Activated T-cell treated with anti-CD3 and anti-CD28 coated beads, Interleukin-2, amount 50 U/mL, for 72 hours (primary cell): ENCODE data around the gene MAP3K2. TPM values are rescaled to one million over a fixed set of nuclear protein-coding genes. Genes with fewer than 3 reads are reported as not detected.
A peak's percentile ranks its signal among the peaks of the same experiment; 100 is the strongest.

Experiments used
- ATAC-seq, 2 donors: fragments of 150-1000 bp; cut with Tn5 transposase; replicated peaks in 1 of 2; 2 replicates each; pipeline ENCODE4 v1.10.0; 2021; ENCODE audit warnings: moderate library complexity in 2 of 2, mild to moderate bottlenecking in 1 of 2
- DNase-seq, 2 donors: peaks; one replicate each; pipeline ENCODE4 v3.0.0; 2021 to 2022; ENCODE audit warnings: mixed read lengths in 1 of 2
- H3K27ac Mint-ChIP-seq: one replicate; pipeline ENCODE4 v1.8.0; 2022; ENCODE audit warnings: mild to moderate bottlenecking, moderate library complexity, mixed read lengths
- H3K27me3 Mint-ChIP-seq: one replicate; pipeline ENCODE4 v1.8.0; 2022; ENCODE audit warnings: low read depth, mixed read lengths
- H3K36me3 Mint-ChIP-seq, 2 donors: one replicate each; pipeline ENCODE4 v1.8.0; 2022; ENCODE audit warnings: mixed read lengths in 2 of 2, mild to moderate bottlenecking in 1 of 2; ENCODE audit not compliant: insufficient read depth in 2 of 2
- H3K4me1 Mint-ChIP-seq: one replicate; pipeline ENCODE4 v1.8.0; 2022; ENCODE audit warnings: low read depth, mixed read lengths
- H3K4me3 Mint-ChIP-seq, 2 donors: one replicate each; pipeline ENCODE4 v1.8.0; 2022; ENCODE audit warnings: mild to moderate bottlenecking in 2 of 2, mixed read lengths in 2 of 2, moderate library complexity in 2 of 2
- H3K9me3 Mint-ChIP-seq, 2 donors: one replicate each; pipeline ENCODE4 v1.8.0; 2022; ENCODE audit warnings: mixed read lengths in 2 of 2
- total RNA-seq, 2 donors: library from RNA; stranded (reverse); gene quantifications; one replicate each; pipeline ENCODE4 v1.2.3, GENCODE V29; 2022

MAP3K2 gene
- total RNA-seq, 2 donors from 2014 or later: 48.9 to 49.1 TPM

GRCh38 chr2:127283275-127283674 is 104.5 kb downstream of the MAP3K2 start:
- Mint-ChIP-seq H3K4me1 (peaks cover 19% of the 10 kb centered on the region), H3K9me3 (peaks cover 0 to 5% of the 10 kb centered on the region in 2 donors), H3K36me3 (peaks cover 25 to 50% of the 10 kb centered on the region in 2 donors), H3K4me3 (no peak overlapping the region), H3K27ac (no peak overlapping the region), H3K27me3 (no peaks in the 10 kb centered on the region)
- DNase-seq (no peak), ATAC-seq (no peak)

DNA sequence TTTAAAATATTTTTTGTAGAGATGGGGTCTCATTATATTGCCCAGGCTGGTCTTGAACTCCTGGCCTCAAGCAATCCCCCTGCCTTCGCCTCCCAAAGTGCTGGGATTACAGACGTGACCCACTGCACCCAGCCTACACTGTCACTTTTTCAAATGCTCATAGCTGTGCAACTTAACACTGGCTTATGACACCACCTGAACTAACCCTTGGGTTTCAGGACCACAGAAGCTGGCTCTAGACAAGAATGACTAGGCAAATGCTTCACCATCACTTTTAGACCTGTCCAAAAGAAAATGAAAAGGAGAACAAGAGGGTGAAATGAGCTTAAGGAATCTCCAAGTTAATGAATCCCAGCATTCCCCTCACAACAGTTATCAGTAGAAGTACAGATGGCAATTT is 107.1 kb downstream of the MAP3K2 start:
- H3K4me3 Mint-ChIP-seq: no peak overlapping the region
- peaks cover 15 to 38% of the 10 kb centered on the region in 2 donors for H3K36me3 Mint-ChIP-seq
- no peaks in the 10 kb centered on the region for H3K27me3 Mint-ChIP-seq
- DNase-seq (no peak), ATAC-seq (no peak)
- peaks cover 0 to 5% of the 10 kb centered on the region in 2 donors for H3K9me3 Mint-ChIP-seq
- H3K4me1 Mint-ChIP-seq: peaks cover 27% of the 10 kb centered on the region
- H3K27ac Mint-ChIP-seq: no peak overlapping the region

DNA sequence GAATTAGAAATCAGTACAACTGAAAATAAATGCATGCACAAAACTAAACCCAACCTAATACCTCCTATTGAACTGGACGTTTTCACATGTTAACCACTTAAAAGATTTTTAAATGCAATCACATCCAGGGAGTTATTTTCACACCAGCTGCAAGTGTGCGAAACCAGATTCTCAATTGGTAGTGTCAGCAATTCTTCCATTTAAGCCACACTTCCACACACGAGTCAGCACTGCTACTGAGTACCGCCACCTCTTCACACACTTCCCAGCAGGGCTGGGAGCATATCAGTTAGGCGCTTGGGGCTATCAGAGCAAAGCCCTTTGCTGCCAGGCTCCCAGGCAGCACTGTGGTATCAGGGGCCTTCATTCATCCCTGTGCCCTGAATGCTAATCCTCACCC is 108.0 kb downstream of the MAP3K2 start:
- DNase-seq (no peak), ATAC-seq (no peak)
- H3K27me3 Mint-ChIP-seq: no peaks in the 10 kb centered on the region
- peaks cover 15 to 36% of the 10 kb centered on the region in 2 donors for H3K36me3 Mint-ChIP-seq
- peaks cover 27% of the 10 kb centered on the region for H3K4me1 Mint-ChIP-seq
- H3K27ac Mint-ChIP-seq: no peak overlapping the region
- peaks cover 0 to 5% of the 10 kb centered on the region in 2 donors for H3K9me3 Mint-ChIP-seq
- H3K4me3 Mint-ChIP-seq: no peak overlapping the region

DNA sequence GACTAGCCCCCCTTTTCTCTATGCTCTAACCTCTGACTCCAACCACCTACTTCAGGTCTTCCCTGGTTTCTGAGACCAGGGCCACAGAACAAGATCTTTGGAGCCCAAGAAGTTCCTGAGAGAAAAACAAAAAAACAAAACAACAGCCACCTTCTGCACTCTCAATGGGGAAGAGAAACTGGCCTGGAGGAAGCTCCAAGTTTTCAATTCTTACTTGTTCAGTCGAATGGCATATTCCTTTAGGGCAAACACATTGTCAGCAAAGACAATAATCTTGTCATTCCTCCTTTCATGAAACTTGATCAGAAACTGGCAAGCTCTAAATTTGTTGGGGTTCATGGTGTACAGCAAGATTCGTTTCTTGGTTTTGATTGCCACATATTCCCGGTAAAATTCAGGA is 108.8 kb downstream of the MAP3K2 start:
- H3K27me3 Mint-ChIP-seq: no peaks in the 10 kb centered on the region
- peaks cover 21% of the 10 kb centered on the region for H3K4me1 Mint-ChIP-seq
- peaks cover 10 to 29% of the 10 kb centered on the region in 2 donors for H3K36me3 Mint-ChIP-seq
- peaks cover 0 to 1% of the 10 kb centered on the region in 2 donors for H3K9me3 Mint-ChIP-seq
- no peak overlapping the region for H3K4me3 Mint-ChIP-seq
- peak overlapping the region; percentile 38 for H3K27ac Mint-ChIP-seq
- ATAC-seq (no peak), DNase-seq (no peak)

GRCh38 chr2:127277028-127277427 is 110.7 kb downstream of the MAP3K2 start:
- H3K4me1 Mint-ChIP-seq: peaks cover 13% of the 10 kb centered on the region
- H3K36me3 Mint-ChIP-seq: peaks cover 4 to 27% of the 10 kb centered on the region in 2 donors
- no peaks in the 10 kb centered on the region for H3K9me3 Mint-ChIP-seq
- H3K27ac Mint-ChIP-seq: no peak overlapping the region
- no peak for DNase-seq
- H3K27me3 Mint-ChIP-seq: no peaks in the 10 kb centered on the region
- H3K4me3 Mint-ChIP-seq: no peak overlapping the region
- ATAC-seq: no peak

- H3K36me3 Mint-ChIP-seq: peaks cover 9 to 29% of the 10 kb centered on the region in 2 donors
- no peaks in the 10 kb centered on the region for H3K9me3 Mint-ChIP-seq
- no peak overlapping the region for H3K4me3 Mint-ChIP-seq
- no peak overlapping the region for H3K27ac Mint-ChIP-seq
- ATAC-seq (no peak), DNase-seq (no peak)
- no peaks in the 10 kb centered on the region for H3K27me3 Mint-ChIP-seq
- peaks cover 8% of the 10 kb centered on the region for H3K4me1 Mint-ChIP-seq
Measured at GRCh38 chr2:127275789-127276188, 112.0 kb downstream of the MAP3K2 start.

DNA sequence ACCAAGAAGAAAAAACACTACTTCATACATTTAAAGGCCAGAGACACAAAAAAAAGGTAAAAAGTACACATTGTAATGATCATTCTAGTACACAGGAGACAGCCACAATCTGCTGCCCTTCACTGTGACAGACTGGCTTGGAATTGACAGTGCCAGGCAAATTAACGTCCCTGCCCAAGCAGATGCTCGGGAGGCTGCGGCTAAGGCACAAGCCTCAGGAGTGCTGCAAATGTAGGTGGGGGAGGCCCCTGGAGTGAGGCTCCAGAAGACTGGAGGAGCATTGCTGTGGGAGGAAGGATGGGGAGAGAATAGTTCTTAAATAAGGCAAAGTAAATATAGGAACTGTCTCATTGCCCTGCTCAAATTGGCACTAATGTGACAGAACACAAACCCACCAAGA is 112.4 kb downstream of the MAP3K2 start:
- Mint-ChIP-seq H3K36me3 (peaks cover 12 to 33% of the 10 kb centered on the region in 2 donors), H3K4me3 (no peak overlapping the region), H3K4me1 (peaks cover 8% of the 10 kb centered on the region), H3K9me3 (no peaks in the 10 kb centered on the region), H3K27ac (no peak overlapping the region), H3K27me3 (no peaks in the 10 kb centered on the region)
- DNase-seq (no peak), ATAC-seq (no peak)

DNA sequence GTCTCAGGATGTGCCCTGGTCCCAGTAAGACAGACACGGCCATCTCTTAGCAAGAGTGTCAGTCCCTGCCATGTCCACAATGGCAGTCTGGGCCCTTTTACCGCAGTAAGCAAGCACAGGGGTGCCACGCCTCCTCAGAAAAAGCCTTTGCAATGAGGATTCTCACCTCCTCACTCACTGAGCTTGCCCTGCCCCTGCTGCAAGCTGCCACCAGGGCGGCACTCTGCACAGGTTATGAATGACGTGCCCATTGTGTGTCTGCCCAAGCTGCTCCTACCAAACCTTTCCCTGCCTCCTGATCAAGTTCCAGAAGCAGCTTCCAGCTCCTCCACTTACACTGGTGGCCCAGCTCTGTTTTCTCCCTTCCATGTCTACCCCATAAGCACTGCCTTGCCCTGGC is 117.1 kb downstream of the MAP3K2 start:
- ATAC-seq (no peak), DNase-seq (no peak)
- H3K9me3 Mint-ChIP-seq: no peaks in the 10 kb centered on the region
- H3K4me3 Mint-ChIP-seq: no peak overlapping the region
- no peaks in the 10 kb centered on the region for H3K4me1 Mint-ChIP-seq
- H3K36me3 Mint-ChIP-seq: peaks cover 21 to 44% of the 10 kb centered on the region in 2 donors
- H3K27ac Mint-ChIP-seq: no peak overlapping the region
- no peaks in the 10 kb centered on the region for H3K27me3 Mint-ChIP-seq

- no peak overlapping the region for H3K27ac Mint-ChIP-seq
- no peak for DNase-seq
- H3K9me3 Mint-ChIP-seq: no peaks in the 10 kb centered on the region
- H3K4me3 Mint-ChIP-seq: no peak overlapping the region
- H3K36me3 Mint-ChIP-seq: peaks cover 3 to 10% of the 10 kb centered on the region in 2 donors
- no peak for ATAC-seq
- H3K27me3 Mint-ChIP-seq: no peaks in the 10 kb centered on the region
- H3K4me1 Mint-ChIP-seq: no peaks in the 10 kb centered on the region
Measured at GRCh38 chr2:127261804-127262406, 125.9 kb downstream of the MAP3K2 start.

GRCh38 chr2:127259355-127259754 is 128.4 kb downstream of the MAP3K2 start:
- H3K4me1 Mint-ChIP-seq: no peaks in the 10 kb centered on the region
- H3K9me3 Mint-ChIP-seq: no peaks in the 10 kb centered on the region
- no peak overlapping the region for H3K4me3 Mint-ChIP-seq
- DNase-seq (no peak), ATAC-seq (no peak)
- peaks cover 2 to 8% of the 10 kb centered on the region in 2 donors for H3K36me3 Mint-ChIP-seq
- no peak overlapping the region for H3K27ac Mint-ChIP-seq
- H3K27me3 Mint-ChIP-seq: no peaks in the 10 kb centered on the region

DNA sequence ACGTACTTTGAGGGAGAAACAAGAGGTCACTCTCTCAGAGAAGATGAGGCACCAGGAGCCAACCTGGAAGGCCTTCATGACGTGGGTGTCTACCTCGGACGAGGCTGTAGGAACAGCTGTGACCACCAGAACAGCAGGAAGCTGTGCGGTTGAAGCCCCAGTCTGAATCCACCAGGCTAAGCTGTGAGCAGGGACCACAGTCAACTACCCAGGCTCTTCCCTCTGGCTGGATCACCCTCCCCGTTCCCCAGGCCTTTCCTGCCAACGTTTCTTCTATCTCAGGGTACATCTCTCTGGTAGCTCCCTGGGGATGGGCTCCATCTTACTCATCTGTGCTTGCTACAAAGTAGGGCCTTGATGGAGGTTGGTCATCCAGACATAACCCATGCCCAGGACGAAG is 130.9 kb downstream of the MAP3K2 start:
- H3K27ac Mint-ChIP-seq: no peak overlapping the region
- ATAC-seq (no peak), DNase-seq (no peak)
- peaks cover 2 to 7% of the 10 kb centered on the region in 2 donors for H3K36me3 Mint-ChIP-seq
- no peaks in the 10 kb centered on the region for H3K27me3 Mint-ChIP-seq
- no peak overlapping the region for H3K4me3 Mint-ChIP-seq
- H3K4me1 Mint-ChIP-seq: no peaks in the 10 kb centered on the region
- no peaks in the 10 kb centered on the region for H3K9me3 Mint-ChIP-seq

DNA sequence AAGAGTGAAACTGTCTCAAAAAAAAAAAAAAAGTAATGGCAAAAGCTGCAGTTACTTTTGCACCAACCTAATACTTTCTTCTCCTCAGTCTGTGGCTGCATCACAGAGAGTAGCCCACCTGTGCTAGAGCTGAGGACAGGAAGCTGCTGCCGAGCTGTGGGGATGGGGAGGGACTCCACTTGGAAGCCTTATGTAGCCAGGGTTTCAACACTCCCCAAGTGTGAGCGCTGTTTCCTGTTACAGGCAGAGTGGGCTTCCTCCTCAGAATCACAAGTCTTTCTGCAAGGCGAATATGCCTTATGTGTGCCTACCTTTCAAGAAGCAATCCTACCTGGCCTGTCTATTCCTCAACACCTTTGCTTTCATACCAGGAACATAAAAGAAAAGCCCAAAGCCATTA is 131.4 kb downstream of the MAP3K2 start:
- Mint-ChIP-seq H3K9me3 (no peaks in the 10 kb centered on the region), H3K27me3 (no peaks in the 10 kb centered on the region), H3K36me3 (peaks cover 2 to 7% of the 10 kb centered on the region in 2 donors), H3K4me1 (no peaks in the 10 kb centered on the region), H3K27ac (no peak overlapping the region), H3K4me3 (no peak overlapping the region)
- no peak for ATAC-seq
- no peak for DNase-seq

GRCh38 chr2:127255721-127256120 is 132.1 kb downstream of the MAP3K2 start:
- DNase-seq (no peak), ATAC-seq (no peak)
- Mint-ChIP-seq H3K4me3 (no peak overlapping the region), H3K4me1 (no peaks in the 10 kb centered on the region), H3K27ac (no peak overlapping the region), H3K9me3 (no peaks in the 10 kb centered on the region), H3K36me3 (peaks cover 2 to 7% of the 10 kb centered on the region in 2 donors), H3K27me3 (no peaks in the 10 kb centered on the region)

GRCh38 chr2:127255146-127255545 is 132.6 kb downstream of the MAP3K2 start:
- Mint-ChIP-seq H3K36me3 (peaks cover 2 to 7% of the 10 kb centered on the region in 2 donors), H3K27me3 (no peaks in the 10 kb centered on the region), H3K9me3 (no peaks in the 10 kb centered on the region), H3K4me3 (no peak overlapping the region), H3K27ac (no peak overlapping the region), H3K4me1 (no peaks in the 10 kb centered on the region)
- ATAC-seq (no peak), DNase-seq (no peak)
